NCI-H1694 treated with DMSO at 0.1 percent for 48 hours (cell line): ENCODE results near the gene EBLN2.

Source experiments
- DNase-seq: peaks from one replicate; lab custom pipeline; 2025; lab: John Stamatoyannopoulos, UW

EBLN2 gene

DNA sequence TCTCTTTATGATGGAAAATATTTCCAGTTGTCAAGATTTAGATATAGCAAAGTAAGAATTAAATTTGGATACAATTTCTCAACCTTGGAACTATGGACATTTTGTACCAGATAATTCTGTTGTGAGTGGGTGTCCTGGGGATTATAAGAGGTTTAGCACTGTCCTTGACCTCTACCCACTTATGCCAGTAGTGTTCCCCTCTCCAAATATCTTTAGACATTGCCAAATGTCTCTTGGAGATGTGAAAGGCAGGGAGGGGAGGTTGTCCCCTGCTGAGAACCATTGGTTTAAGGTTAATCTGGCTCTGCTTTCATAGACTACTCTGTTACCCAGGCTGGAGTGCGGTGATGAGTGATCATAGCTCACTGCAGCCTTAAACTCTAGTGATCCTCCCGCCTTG is at the start of gene EBLN2:
EBLN2 (plus strand) TSS at position 244 of the 400 bp plus-strand sequence. CDS start 423 bp downstream, outside the sequence.
- DNase-seq, result no peak

DNA sequence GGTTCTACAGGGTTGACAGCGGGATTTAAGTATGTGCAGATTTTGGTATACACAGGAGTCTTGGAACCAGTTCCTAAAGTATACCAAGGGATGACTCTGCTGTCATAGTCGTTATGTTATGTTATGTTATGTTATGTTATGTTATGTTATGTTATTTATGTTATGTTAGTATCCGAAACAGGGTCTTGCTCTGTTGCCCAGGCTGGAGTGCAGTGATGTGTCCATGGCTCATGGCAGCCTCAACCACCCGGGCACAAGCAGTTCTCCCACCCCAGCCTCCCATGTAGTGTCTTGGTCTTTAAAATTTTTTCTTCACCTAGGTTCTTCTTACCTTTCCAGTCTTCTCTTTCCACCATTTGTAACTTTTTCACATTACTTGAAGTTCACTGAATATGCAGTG is 43.2 kb upstream of the EBLN2 start:
- DNase-seq, result no peak

- DNase-seq, result no peak
These were observed 42.5 kb upstream of the EBLN2 start for GRCh38 chr3:73018790-73019441.

GRCh38 chr3:73021301-73021835 is 40.1 kb upstream of the EBLN2 start:
- DNase-seq, result no peak

DNA sequence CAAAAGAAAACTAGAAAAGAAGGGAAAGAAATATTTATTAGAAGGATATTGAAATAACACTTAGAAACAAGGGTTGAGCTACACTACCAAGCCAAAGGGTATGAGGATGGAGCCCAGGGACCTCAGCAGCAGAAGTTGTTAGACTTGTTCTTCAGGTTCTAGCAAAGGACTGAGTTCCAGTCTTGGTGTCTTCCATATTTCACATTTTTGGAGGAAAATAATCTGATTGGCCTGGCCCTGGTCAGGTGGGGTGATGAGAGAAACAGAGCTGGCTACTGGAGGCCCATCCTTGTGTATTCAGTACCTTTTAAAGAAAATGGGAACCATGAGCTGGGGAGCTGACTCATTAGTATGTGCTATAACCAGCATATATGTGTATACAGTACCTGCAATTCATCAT is 36.6 kb upstream of the EBLN2 start:
- no peak for DNase-seq

GRCh38 chr3:73026111-73026759 is 35.2 kb upstream of the EBLN2 start:
- DNase-seq, result no peak

- no peak for DNase-seq
These were observed 34.7 kb upstream of the EBLN2 start for GRCh38 chr3:73026760-73027113.

GRCh38 chr3:73028803-73029202 is 32.7 kb upstream of the EBLN2 start:
- DNase-seq, result no peak

- no peak for DNase-seq
These were observed 32.1 kb upstream of the EBLN2 start for GRCh38 chr3:73029321-73029796.

- no peak for DNase-seq
These were observed 31.3 kb upstream of the EBLN2 start for GRCh38 chr3:73030073-73030597.

DNA sequence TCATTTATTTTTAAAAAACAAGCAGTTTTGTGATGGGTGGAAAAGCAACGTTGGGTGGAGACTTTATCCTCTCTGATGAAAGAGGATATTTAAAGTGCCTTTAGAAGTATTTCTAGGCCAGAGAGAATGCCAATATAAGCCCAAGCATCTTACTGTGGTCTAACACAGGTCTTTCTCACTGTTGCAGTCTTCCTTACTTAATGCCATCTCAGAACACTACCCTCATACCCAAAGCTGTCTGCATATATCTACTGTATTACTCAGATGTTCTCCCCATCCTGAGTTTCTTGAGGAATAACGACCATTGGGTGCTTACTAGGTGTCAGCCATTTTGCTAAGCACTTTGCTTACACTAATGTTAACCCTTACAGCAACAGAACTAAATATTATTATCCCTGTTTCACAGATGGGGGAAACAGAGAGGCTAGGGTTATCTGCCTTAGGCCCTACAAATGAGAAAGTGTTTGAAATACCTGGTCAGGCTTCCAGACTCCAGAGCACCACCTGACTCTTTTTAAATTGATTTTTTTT is 29.8 kb upstream of the EBLN2 start:
- no peak for DNase-seq

- DNase-seq, result no peak
These were observed 24.5 kb upstream of the EBLN2 start for GRCh38 chr3:73036694-73037591.

DNA sequence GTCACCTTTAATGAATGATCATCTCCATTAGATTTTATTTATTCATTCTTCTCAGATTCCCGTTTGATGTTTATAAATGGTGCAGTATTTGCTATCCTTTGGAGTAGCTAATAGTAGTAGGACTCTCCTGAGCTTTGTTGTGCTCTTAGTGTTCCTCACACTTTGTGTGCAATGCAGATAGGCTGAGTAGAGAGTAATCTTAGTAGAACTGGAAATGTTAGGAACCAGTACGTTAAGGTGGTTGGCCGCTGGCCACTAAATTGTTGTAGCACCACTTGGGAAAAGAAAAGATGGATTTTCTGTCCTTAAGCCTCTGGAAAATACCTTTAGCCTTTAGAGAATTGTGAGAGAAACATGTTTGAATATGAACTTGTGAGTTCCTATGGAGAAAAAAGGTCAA is 19.9 kb upstream of the EBLN2 start:
- DNase-seq, result no peak

- DNase-seq, result no peak
These were observed 18.0 kb upstream of the EBLN2 start for GRCh38 chr3:73043414-73043813.

- no peak for DNase-seq
These were observed 16.1 kb upstream of the EBLN2 start for GRCh38 chr3:73045391-73045790.

- DNase-seq, result no peak
These were observed 15.3 kb upstream of the EBLN2 start for GRCh38 chr3:73046195-73046594.

GRCh38 chr3:73049319-73049718 is 12.1 kb upstream of the EBLN2 start:
- DNase-seq, result no peak

DNA sequence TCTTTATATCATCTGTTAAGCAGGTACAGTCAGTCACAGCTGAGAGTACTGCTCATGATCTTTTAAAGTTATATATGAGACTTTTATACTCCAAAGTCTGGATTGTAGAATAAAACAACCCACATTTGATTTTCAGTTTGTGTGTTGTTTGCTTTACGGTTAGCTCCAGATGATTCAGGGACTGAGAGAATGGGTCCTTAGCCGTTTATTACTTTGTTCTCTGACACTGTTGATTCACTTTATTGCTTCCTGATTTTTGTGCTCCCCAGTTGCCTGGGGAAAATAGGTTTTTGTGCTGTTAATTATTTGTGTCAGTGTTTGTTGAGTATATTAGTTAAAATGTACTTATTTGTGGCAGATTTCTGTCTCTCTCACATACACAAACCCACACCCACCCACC is 8.6 kb upstream of the EBLN2 start:
- DNase-seq, result no peak

DNA sequence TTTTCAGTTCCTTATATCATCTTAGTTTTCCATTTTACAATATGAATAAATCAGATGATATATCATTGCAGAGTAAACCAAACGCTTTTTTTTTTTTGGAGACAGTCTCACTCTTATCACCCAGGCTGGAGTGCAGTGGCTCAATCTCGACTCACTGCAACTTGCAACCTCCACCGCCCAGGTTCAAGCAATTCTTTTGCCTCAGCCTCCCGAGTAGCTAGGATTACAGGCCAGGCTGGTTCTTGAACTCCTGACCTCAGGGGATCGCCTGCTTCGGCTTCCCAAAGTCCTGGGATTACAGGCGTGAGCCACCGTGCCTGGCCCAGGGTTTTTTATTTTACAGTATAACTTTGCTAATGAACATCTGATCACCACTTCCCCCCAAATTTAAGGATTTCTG is 5.9 kb upstream of the EBLN2 start:
- DNase-seq, result no peak

DNA sequence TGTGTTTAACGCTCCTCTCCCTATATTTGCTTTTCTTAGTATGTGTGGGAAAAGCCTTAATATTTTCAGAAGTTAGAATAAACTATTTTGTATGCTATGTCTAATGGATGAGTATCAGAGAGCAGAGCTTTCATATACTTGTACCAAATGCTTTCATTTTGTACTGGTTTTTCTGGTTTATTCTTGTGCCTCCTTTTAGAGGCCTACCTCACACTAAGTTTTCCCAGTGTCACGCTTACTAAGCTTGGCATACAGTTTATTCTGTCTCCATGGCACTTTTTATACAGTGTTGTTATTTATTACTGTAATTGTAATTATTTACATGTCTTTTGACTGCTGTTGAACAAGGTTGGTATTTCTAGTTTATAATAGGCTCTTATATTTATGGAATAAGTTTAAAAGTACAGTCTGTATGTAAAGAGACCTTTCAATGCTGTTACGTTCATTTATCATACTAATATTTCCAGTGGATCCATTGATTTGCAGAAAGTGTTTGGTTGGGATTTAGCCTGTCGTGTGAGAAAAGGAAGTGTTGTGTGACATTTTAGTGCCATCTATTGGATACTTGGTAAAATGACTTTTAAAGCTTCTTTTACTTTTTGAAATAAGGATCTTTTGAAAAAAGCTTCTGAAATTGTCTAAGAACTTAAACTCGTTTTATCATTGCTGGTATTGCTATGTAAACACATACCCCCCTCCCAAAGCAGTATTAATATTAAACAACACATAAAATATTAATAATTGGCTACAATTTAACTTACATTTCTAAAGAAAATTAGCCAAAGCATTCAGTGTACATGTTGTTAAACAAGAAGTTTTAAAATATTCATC is 5.2 kb upstream of the EBLN2 start:
- peak; percentile 4 for DNase-seq

DNA sequence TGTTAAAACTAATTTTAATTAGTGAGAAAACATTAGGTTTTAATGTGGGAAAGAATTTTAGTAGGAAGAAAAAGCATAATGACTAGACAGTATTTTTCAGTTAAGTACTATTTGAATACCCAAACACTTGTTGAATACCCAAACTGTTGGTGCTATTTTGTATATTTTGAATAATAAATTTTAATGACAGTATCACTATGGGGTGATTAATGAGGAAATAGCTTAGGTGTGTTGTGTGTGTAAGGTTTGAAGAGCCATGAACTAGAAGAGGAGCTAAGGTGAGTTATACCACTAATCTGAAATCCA is 4.7 kb upstream of the EBLN2 start:
- DNase-seq, result no peak
